ENCODE measurements around the gene IL22RA1.

The IL22RA1 gene

DNA sequence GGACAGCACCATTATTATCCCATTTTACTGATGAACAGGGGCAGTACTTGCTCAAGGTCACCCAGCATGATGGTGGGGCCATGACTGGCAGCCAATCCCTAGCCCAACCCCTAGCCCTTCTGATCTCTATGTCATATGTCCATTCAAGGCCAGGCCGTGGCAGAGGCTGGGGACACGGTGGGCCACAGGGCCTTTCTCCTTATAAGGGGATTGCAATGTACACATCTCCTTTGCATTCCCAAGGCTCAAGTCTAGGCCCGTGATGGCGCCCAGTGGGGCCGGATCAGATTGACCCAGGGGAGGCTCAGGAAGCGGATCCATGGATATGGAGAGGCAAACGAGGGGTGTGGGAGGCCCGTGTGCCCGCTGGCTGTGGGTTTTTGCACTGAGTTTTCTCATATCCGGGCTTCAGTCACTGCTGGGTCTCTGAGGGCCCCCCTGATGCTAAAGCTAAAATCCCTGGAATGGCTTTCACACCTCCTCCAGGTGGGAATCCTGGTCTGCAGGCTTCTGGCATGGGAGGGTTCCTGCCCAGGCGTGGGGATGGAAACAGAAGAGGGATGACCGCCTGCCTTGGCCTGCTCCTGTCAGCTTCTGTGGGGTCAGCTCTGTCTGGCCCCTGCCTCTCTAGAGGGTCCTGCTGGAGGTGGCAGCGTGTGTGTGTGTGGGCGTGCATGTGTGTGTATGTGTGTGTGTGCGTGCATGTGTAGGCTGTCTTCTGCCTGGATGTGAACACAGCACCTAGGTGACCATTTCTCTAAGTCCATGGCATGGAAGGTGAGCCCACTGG lies 33.1 kb downstream of the IL22RA1 start:
- H3K27me3 ChIP-seq (ENCODE audit: insufficient read depth, low read length, poor library complexity, severe bottlenecking), result no peaks in the 10 kb centered on the region
- H3K9me3 ChIP-seq (ENCODE audit: insufficient read depth, low read depth, low read length), result no peaks in the 10 kb centered on the region
- H2AFZ ChIP-seq (ENCODE audit: low read length), result no peak overlapping the region
- H3K9ac ChIP-seq (ENCODE audit: low read depth, low read length, poor library complexity, severe bottlenecking), result no peak overlapping the region
- no peaks in the 10 kb centered on the region for H3K79me2 ChIP-seq (ENCODE audit: insufficient read depth, low read length)
- TF ChIP-seq, protein P1, sequence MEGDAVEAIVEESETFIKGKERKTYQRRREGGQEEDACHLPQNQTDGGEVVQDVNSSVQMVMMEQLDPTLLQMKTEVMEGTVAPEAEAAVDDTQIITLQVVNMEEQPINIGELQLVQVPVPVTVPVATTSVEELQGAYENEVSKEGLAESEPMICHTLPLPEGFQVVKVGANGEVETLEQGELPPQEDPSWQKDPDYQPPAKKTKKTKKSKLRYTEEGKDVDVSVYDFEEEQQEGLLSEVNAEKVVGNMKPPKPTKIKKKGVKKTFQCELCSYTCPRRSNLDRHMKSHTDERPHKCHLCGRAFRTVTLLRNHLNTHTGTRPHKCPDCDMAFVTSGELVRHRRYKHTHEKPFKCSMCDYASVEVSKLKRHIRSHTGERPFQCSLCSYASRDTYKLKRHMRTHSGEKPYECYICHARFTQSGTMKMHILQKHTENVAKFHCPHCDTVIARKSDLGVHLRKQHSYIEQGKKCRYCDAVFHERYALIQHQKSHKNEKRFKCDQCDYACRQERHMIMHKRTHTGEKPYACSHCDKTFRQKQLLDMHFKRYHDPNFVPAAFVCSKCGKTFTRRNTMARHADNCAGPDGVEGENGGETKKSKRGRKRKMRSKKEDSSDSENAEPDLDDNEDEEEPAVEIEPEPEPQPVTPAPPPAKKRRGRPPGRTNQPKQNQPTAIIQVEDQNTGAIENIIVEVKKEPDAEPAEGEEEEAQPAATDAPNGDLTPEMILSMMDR (conservative IDR thresholded peaks at IDR 0.05; ENCODE audit: low read length), result no peak
- no peak for TF ChIP-seq EZH2phosphoT487 (IDR thresholded peaks at IDR 0.05; ENCODE audit: borderline replicate concordance)
- H4K20me1 ChIP-seq (ENCODE audit: insufficient read depth, low read length, poor library complexity, severe bottlenecking), result no peaks in the 10 kb centered on the region
- H3K4me3 ChIP-seq (ENCODE audit: low read length, poor library complexity, severe bottlenecking), result no peak overlapping the region
- H3K9me2 ChIP-seq (replicated peaks; ENCODE audit: low read depth, low read length), result no peaks in the 10 kb centered on the region
- H3K4me1 ChIP-seq (ENCODE audit: insufficient read depth, low read length, poor library complexity, severe bottlenecking), result peaks cover 5% of the 10 kb centered on the region
- H3F3A ChIP-seq (ENCODE audit: low read depth), result no peaks in the 10 kb centered on the region
- no peak overlapping the region for H3K4me2 ChIP-seq (ENCODE audit: low read depth, low read length, poor library complexity, severe bottlenecking)
- no peaks in the 10 kb centered on the region for H3K36me3 ChIP-seq (ENCODE audit: insufficient read depth, low read length)

DNA sequence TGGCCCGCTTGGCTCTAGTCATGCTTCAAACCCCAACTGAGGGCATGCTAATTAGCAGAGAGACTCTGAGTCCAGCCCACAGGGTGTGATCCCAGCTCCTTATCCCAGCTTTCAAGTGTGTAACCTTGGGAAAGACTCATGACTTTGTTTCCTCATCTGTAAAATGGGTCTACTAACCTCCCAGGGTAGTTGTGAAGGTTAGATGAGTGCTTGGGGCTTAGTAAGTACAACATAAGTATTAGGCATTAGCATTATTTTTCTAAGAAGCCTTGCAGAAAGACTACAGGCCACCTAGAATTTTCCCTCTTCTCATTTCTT lies 33.8 kb downstream of the IL22RA1 start:
- Histone ChIP-seq H3K4me3 (ENCODE audit: low read length, poor library complexity, severe bottlenecking) (no peak overlapping the region), H3K4me1 (ENCODE audit: insufficient read depth, low read length, poor library complexity, severe bottlenecking) (peaks cover 5% of the 10 kb centered on the region), H3K4me2 (ENCODE audit: low read depth, low read length, poor library complexity, severe bottlenecking) (no peak overlapping the region), H3K36me3 (ENCODE audit: insufficient read depth, low read length) (no peaks in the 10 kb centered on the region), H4K20me1 (ENCODE audit: insufficient read depth, low read length, poor library complexity, severe bottlenecking) (no peaks in the 10 kb centered on the region), H3K9ac (ENCODE audit: low read depth, low read length, poor library complexity, severe bottlenecking) (no peak overlapping the region), H3K9me2 (replicated peaks; ENCODE audit: low read depth, low read length) (no peaks in the 10 kb centered on the region), H3K9me3 (ENCODE audit: insufficient read depth, low read depth, low read length) (no peaks in the 10 kb centered on the region), H3K79me2 (ENCODE audit: insufficient read depth, low read length) (no peaks in the 10 kb centered on the region), H3F3A (ENCODE audit: low read depth) (no peaks in the 10 kb centered on the region), H2AFZ (ENCODE audit: low read length) (no peak overlapping the region), H3K27me3 (ENCODE audit: insufficient read depth, low read length, poor library complexity, severe bottlenecking) (no peaks in the 10 kb centered on the region)
- no peak for TF ChIP-seq EZH2phosphoT487 (IDR thresholded peaks at IDR 0.05; ENCODE audit: borderline replicate concordance)
- TF ChIP-seq, protein P1 (conservative IDR thresholded peaks at IDR 0.05; ENCODE audit: low read length), result no peak

DNA sequence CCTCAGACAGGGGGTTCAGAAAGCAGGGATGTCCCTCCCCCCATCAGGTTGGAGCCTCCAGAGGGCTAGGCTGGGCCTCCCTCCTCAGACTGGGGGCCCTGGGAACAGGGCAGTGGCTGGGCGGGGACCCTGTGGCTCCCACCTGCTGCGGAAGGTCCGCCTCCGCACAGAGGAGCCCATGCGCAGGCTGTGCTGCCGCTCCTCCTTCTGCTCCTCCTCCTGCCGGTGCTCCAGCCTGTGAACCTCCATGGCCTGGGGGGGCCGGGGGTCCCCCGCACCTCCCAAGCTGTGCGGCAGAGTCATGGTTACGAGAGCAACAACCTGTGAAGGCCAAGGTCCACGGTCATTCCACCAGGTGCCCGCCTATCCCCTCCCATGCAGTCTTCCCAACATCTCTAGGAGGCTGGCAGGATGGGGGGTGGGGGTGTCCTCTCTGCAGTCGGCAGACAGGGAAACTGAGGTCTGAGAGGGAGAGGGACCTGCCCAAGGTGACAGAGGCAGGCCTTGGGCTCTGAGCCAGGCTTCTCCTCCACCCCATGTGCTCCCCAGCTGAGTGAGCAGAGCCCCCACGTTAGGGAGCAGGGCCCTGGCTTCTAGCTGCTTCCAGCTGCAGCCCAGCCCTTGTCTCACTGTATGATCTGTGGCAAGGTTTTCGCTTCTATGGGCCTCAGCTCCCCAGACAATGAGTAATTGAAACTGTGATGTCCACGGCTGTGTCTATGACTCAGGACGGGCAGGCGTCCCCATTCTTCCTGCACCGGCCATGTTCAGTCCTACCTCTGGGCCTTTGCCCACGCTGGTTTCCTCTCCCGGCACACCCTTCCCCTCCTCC lies 34.4 kb downstream of the IL22RA1 start:
- Histone ChIP-seq H3K27me3 (ENCODE audit: insufficient read depth, low read length, poor library complexity, severe bottlenecking) (no peaks in the 10 kb centered on the region), H3K9me3 (ENCODE audit: insufficient read depth, low read depth, low read length) (no peaks in the 10 kb centered on the region), H3K4me3 (ENCODE audit: low read length, poor library complexity, severe bottlenecking) (no peak overlapping the region), H3K79me2 (ENCODE audit: insufficient read depth, low read length) (no peaks in the 10 kb centered on the region), H3K9ac (ENCODE audit: low read depth, low read length, poor library complexity, severe bottlenecking) (no peak overlapping the region), H3F3A (ENCODE audit: low read depth) (no peaks in the 10 kb centered on the region), H3K4me1 (ENCODE audit: insufficient read depth, low read length, poor library complexity, severe bottlenecking) (peaks cover 5% of the 10 kb centered on the region), H3K4me2 (ENCODE audit: low read depth, low read length, poor library complexity, severe bottlenecking) (no peak overlapping the region), H4K20me1 (ENCODE audit: insufficient read depth, low read length, poor library complexity, severe bottlenecking) (no peaks in the 10 kb centered on the region), H2AFZ (ENCODE audit: low read length) (no peak overlapping the region), H3K36me3 (ENCODE audit: insufficient read depth, low read length) (no peaks in the 10 kb centered on the region), H3K9me2 (replicated peaks; ENCODE audit: low read depth, low read length) (no peaks in the 10 kb centered on the region)
- TF ChIP-seq EZH2phosphoT487 (IDR thresholded peaks at IDR 0.05; ENCODE audit: borderline replicate concordance), result no peak
- TF ChIP-seq, protein P1 (conservative IDR thresholded peaks at IDR 0.05; ENCODE audit: low read length), result no peak

All from Loucy (cell line).